HG03432 (cell line): ENCODE measurements around the gene AASS.
"Not testable (repeated sequence)": the region's sequence is repeated elsewhere in the genome, so short reads cannot be mapped to it uniquely, and the experiment has no call there.

Experiments
- ATAC-seq: cut with Tn5 transposase; IDR thresholded peaks from one replicate; pipeline ENCODE4 v1.9.1; 2021; ENCODE audit warnings: mild to moderate bottlenecking, moderate library complexity; ENCODE audit not compliant: unreplicated experiment

Gene AASS

DNA sequence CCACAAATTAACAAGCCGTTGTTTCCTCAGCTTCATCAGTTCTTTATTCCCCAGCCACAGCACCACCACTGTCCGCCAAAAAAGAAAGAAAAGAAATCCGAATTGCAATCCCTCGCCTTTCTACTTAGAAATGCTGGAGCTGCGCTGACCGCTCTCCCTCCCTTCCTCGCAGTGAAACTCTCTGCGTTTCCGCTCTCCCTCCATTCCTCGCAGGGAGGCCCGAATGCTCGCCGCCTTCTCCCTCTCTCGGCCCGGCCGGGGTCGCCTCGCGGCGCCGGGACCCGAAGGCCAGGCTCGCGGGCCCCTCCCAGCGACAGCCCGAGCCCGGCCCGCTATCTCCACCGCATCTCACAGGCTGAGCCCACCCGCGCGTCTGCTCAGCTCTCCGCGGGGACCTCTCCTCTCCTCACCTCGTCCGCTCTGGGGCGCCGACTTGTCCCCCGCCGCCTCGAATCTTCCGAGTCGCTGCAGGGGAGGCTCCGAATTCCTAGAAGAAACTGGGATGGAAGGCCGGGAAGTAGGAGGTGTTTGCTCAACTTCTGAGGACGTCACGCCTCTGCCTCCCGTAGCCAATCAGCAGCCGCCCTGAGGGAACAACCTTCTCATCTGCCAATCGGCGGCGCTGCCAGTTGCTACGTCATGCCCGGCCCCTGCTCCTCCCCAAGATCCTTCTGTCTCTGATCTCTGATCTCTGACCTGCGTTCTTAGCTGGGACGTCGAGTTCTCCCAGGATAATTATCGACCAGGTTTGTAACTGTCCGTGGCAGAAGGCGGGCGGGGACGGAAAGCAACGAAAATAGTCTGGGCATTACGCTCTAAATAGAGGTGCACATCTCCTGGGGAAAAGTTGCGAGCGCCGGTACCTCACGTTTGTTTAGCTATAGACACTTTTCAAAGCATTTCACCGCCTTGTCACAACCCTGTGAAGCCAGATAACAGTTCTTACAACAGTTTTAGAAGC, at the start of gene AASS:
Gene AASS, minus strand, starts transcription at position 499 of the 961 bp plus-strand sequence. CDS start 10,523 bp downstream, outside the sequence.
- peak; percentile 100 for ATAC-seq

DNA sequence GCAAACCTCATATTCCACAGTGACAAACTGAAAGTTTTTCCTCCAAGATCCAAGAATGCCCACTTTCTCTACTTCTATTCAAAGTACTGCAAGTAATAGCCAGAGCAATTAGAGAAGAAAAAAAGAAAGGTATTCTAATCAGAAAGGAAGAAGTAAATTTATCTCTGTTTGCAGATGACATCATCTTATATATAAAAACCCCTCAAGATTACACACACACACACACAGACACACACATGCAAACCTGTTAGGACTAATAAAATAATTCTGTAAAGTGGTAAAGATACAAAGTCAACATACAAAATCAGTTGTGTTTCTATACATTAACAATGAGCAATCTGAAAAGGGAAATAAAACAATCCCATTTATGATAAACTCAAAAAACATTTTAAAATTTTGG, 44.7 kb upstream of the AASS start:
- ATAC-seq: no peak

- no peak for ATAC-seq
Measured at GRCh38 chr7:122183106-122183505, 39.1 kb upstream of the AASS start.

- no peak for ATAC-seq
Measured at GRCh38 chr7:122182081-122182480, 38.0 kb upstream of the AASS start.

DNA sequence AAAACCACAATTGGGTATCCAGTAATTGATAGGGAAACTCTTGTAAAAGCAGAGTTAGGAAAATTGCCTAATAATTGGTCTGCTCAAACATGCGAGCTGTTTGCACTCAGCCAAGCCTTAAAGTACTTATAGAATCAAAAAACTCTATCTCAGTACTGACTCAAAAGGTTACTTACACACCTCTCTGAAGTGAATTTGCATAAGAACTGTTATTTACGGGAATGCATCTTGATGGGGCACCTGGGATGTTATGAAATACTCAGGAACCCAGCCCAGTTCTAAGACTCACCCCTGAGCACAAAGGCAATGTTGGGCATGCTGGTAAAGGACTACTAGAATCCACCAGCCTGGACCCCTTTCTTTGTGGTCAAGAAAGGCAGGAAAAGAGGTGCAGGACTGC, 28.1 kb upstream of the AASS start:
- not testable (repeated sequence) for ATAC-seq

DNA sequence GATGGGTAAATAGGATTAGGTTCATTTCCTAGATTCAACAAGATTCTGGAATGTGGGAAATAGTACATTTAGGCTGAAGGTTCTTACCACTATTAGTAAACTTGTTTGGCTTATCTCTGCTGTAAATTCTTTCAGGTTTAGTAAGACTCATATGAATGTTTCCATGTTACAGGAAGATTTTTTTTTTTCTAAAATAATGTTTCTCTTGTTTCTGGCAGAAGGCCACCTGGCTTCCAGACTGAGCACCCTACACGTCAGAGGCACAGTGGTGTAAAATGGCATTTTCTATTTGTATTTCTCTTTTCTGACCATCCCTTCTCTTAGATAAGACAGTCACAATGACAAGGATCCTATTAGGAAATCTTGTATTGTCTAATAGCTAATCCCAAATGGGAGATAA, 22.7 kb upstream of the AASS start:
- no peak for ATAC-seq

- no peak for ATAC-seq
Measured at GRCh38 chr7:122166275-122166674, 22.2 kb upstream of the AASS start.

GRCh38 chr7:122161628-122162027, 17.6 kb upstream of the AASS start:
- ATAC-seq: no peak

- no peak for ATAC-seq
Measured at GRCh38 chr7:122155566-122155965, 11.5 kb upstream of the AASS start.

- no peak for ATAC-seq
Measured at GRCh38 chr7:122148878-122149277, 4.8 kb upstream of the AASS start.

DNA sequence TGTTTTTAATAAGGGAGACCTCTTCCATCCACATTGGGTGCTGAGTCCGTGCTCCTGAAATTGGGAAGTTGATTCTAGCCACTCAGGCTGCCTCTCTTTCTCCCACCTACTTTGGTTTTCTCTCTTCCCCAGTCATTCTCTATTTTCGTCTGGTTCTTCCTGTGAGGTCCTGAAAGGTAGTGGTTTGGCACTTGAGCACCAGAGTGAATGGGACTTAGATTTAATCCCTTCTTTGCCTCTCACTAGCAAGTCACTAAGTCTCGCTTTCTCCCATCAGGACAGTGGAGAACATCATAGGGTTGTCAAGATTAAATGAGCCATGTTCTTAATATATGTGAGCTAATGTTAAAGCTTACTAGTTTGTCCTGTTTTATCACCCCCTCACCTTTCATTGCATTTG, 4.0 kb upstream of the AASS start:
- ATAC-seq: no peak

GRCh38 chr7:122145937-122146645, 2.0 kb upstream of the AASS start:
- ATAC-seq: no peak

GRCh38 chr7:122143376-122143750, 686 bp downstream of the AASS start:
- peak; percentile 10 for ATAC-seq

- ATAC-seq: no peak
Measured at GRCh38 chr7:122140918-122141317, 3.1 kb downstream of the AASS start.

DNA sequence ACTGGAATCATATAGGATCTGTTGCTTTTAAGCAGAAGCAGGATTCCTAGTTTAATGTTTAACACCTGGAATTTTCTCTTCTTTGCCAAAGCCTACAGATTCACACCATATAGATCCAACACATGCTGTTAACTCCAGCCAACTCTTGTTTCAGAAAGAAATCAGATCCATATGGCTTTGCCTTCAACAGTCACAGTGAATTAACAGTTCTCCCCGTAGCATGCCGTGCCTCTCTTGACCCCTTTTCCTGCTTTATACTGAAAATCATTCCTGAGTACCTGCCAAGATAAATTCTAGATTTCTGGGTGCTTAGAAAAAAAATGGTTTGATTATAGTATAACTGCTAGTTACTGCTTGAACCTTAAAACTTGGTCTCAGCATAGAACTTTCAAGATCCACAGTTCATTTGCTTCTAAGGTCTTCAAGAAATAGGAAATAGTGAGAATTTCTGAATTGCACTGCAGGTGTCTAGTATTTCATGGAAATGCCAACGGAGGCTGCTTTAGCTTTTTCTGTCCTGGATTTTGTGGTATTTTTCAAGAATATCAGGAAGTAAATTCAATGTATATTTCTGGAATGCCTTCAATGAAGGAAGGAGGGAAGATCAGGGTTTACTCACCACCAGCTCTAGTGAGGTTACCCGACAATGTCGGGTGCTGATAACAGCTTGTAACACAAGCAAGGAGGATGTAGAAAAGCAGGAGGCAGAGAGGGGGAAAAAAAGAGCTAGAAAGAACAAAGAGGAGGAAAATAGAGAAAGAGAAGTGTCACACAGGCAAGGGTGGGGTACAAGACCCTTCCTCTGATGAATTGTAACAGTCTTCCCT, 6.6 kb downstream of the AASS start:
- ATAC-seq: no peak

DNA sequence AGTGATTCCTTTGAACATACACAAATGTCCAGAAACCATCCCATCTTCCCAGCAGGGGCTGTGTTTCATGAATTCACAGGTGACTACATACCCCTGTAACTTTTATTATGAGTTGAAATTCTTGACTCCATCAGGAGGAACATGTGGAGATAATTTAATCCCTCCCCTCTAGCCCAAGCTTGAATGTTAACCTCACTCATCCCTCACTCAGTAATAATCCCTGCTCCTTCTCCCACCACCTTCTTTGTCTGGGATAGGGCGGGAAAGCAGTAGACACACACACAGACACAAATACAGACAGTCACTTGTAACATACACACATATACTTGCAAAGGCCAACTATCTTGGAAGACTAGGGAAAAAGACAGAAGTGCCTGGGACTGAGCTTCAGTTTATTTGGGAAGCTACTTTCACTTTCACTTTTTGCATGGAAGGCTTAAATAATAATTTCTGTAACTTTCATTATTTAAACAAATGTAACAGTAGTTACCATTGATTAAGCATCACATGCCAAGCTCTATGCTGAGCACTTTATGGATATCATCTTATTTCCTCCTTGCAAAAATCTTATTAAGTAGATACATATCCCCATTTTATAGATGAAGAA, 7.3 kb downstream of the AASS start:
- ATAC-seq: no peak

- ATAC-seq: no peak
Measured at GRCh38 chr7:122136078-122136477, 8.0 kb downstream of the AASS start.

- no peak for ATAC-seq
Measured at GRCh38 chr7:122135275-122135674, 8.8 kb downstream of the AASS start.

- ATAC-seq: not testable (repeated sequence)
Measured at GRCh38 chr7:122134793-122135192, 9.3 kb downstream of the AASS start.

DNA sequence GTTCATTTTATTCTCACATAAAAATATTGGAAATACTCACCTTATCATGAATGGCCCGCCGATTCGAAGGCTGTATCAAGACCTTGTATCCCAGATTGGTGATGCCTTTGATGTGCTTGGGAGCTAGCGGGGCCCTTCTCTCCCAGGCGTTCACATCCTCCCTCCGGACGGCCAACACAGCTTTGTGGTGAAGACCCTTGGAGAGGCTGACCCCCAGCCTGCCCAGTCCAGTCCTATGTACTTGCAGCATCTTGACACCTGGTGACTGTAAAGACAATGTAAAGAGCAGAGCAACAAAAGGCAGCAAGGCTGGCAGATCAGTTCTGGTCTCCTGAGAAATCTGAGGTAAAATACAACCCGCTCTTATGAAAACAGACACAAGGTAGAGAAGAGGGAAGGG, 10.6 kb downstream of the AASS start:
- no peak for ATAC-seq

DNA sequence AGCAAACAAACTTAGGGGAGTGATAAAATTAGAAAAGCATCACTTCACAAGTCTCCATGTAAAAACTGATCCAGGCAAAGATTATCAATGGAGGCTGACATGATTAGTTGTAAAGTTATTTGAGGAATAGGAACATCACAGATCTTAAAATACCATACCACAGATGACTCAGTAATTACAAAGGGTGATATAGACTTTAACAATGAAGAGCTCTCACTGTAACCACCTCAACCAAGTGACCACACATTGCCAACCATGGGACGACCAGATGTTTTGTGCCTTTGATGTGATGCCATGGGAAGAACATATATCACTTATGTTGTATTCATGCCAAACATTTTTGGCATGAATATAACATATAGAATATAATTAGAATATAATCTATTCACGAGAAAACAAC, 11.7 kb downstream of the AASS start:
- ATAC-seq: no peak
